Measurements from ENCODE around the gene COL26A1.
A peak's percentile ranks its signal among the peaks of the same experiment; 100 is the strongest.

The COL26A1 gene

GRCh38 chr7:101537205-101537604 is 174.5 kb downstream of the COL26A1 start:
- DNase-seq: peak; percentile 5

GRCh38 chr7:101537935-101538595 is 175.4 kb downstream of the COL26A1 start:
- DNase-seq: no peak

- DNase-seq: peak; percentile 33
Observed at GRCh38 chr7:101538596-101539459, 176.2 kb downstream of the COL26A1 start.

GRCh38 chr7:101539784-101540183 is 177.1 kb downstream of the COL26A1 start:
- DNase-seq: no peak

- DNase-seq: peak; percentile 58
Observed at GRCh38 chr7:101542527-101543241, 180.0 kb downstream of the COL26A1 start.

- DNase-seq: no peak
Observed at GRCh38 chr7:101543242-101543766, 180.6 kb downstream of the COL26A1 start.

GRCh38 chr7:101543846-101544245 is 181.2 kb downstream of the COL26A1 start:
- no peak for DNase-seq

GRCh38 chr7:101545441-101546190 is 182.9 kb downstream of the COL26A1 start:
- no peak for DNase-seq

- DNase-seq: no peak
Observed at GRCh38 chr7:101546308-101546936, 183.7 kb downstream of the COL26A1 start.

- DNase-seq: no peak
Observed at GRCh38 chr7:101547022-101547915, 184.6 kb downstream of the COL26A1 start.

- DNase-seq: no peak
Observed at GRCh38 chr7:101547916-101548661, 185.4 kb downstream of the COL26A1 start.

- no peak for DNase-seq
Observed at GRCh38 chr7:101549734-101550133, 187.1 kb downstream of the COL26A1 start.

GRCh38 chr7:101550641-101551541 is 188.2 kb downstream of the COL26A1 start:
- peak; percentile 54 for DNase-seq

GRCh38 chr7:101553018-101553770 is 190.5 kb downstream of the COL26A1 start:
- DNase-seq: no peak

GRCh38 chr7:101553771-101554445 is 191.2 kb downstream of the COL26A1 start:
- no peak for DNase-seq

GRCh38 chr7:101554584-101555268 is 192.1 kb downstream of the COL26A1 start:
- DNase-seq: no peak

Measured in inflammatory macrophage treated with lipopolysaccharide for 4 hours (primary cell).